Keratinocyte (primary cell): ENCODE results near the gene DHFR2. TPM values are rescaled to one million over a fixed set of nuclear protein-coding genes. Genes with fewer than 3 reads are reported as not detected.

Experiments used
- DNase-seq: peaks from one replicate; pipeline ENCODE4 v3.0.0-alpha.2; 2011; ENCODE audit warnings: low read depth, missing footprints, low spot score
- FAIRE-seq: peaks from 2 replicates; lab custom pipeline; 2011; peaks lifted over from hg19 to GRCh38; lab: Jason Lieb, UNC
- H2AFZ ChIP-seq: 2 replicates; pipeline ENCODE4 v1.6.0; 2012; ENCODE audit warnings: low read length, control low read depth, inconsistent platforms; ENCODE audit not compliant: control insufficient read depth
- H3K27ac ChIP-seq: 2 replicates; pipeline ENCODE4 v1.5.1; 2011; ENCODE audit warnings: low read length; ENCODE audit not compliant: control insufficient read depth, insufficient read depth
- H3K27me3 ChIP-seq: 3 replicates; pipeline ENCODE4 v1.6.0; 2011; ENCODE audit warnings: low read length; ENCODE audit not compliant: control insufficient read depth, insufficient read depth; ENCODE audit errors: extremely low read depth
- H3K36me3 ChIP-seq, 2 experiments: 2 replicates in 1 of 2; 3 replicates in 1 of 2; pipeline ENCODE4 v1.5.1; 2011; ENCODE audit warnings: low read length in 2 of 2, mild to moderate bottlenecking in 1 of 2; ENCODE audit not compliant: control insufficient read depth in 2 of 2, insufficient read depth in 2 of 2; ENCODE audit errors: extremely low read depth in 1 of 2
- H3K4me1 ChIP-seq: 3 replicates; pipeline ENCODE4 v1.5.1; 2011; ENCODE audit warnings: low read length; ENCODE audit not compliant: control insufficient read depth, insufficient read depth; ENCODE audit errors: extremely low read depth
- H3K4me2 ChIP-seq: 3 replicates; pipeline ENCODE4 v1.6.0; 2011; ENCODE audit warnings: low read depth, low read length; ENCODE audit not compliant: control insufficient read depth, insufficient read depth; ENCODE audit errors: extremely low read depth
- H3K4me3 ChIP-seq, 3 experiments: fragments of 200-600 bp in 1 of 3; sonication (generic) in 1 of 3; 2 replicates in 2 of 3; 3 replicates in 1 of 3; pipeline ENCODE4 v1.5.1; 2011 to 2016; ENCODE audit warnings: low read length in 3 of 3, mild to moderate bottlenecking in 3 of 3, control low read depth in 2 of 3, inconsistent platforms in 1 of 3, low read depth in 1 of 3, mixed read lengths in 1 of 3, mixed run types in 1 of 3, moderate library complexity in 1 of 3; ENCODE audit not compliant: control insufficient read depth in 2 of 3, insufficient read depth in 2 of 3; ENCODE audit errors: extremely low read depth in 1 of 3
- H3K79me2 ChIP-seq: 2 replicates; pipeline ENCODE4 v1.6.0; 2012; ENCODE audit warnings: low read length; ENCODE audit not compliant: control insufficient read depth, insufficient read depth
- H3K9ac ChIP-seq: 3 replicates; pipeline ENCODE4 v1.6.0; 2011; ENCODE audit warnings: low read length; ENCODE audit not compliant: control insufficient read depth, insufficient read depth; ENCODE audit errors: extremely low read depth
- H3K9me1 ChIP-seq: 3 replicates; pipeline ENCODE4 v1.6.0; 2011; ENCODE audit warnings: low read length; ENCODE audit not compliant: control insufficient read depth, insufficient read depth; ENCODE audit errors: extremely low read depth
- H3K9me3 ChIP-seq: 2 replicates; pipeline ENCODE4 v1.5.1; 2012; ENCODE audit warnings: low read depth, low read length; ENCODE audit not compliant: control insufficient read depth
- H4K20me1 ChIP-seq: 3 replicates; pipeline ENCODE4 v1.6.0; 2011; ENCODE audit warnings: low read length; ENCODE audit not compliant: control insufficient read depth, insufficient read depth; ENCODE audit errors: extremely low read depth
- EZH2 ChIP-seq: IDR thresholded peaks from one replicate; pipeline ENCODE4 v1.6.1; 2012; ENCODE audit warnings: inconsistent platforms, mild to moderate bottlenecking, low read length, moderate library complexity
- dilution Hi-C: fragments of 300-500 bp; cut with MboI; formaldehyde crosslinking; loops from one replicate; pipeline ENCODE4 v1.7.0; 2020; ENCODE audit warnings: low sequenced_read_pairs; ENCODE audit not compliant: extremely low pct_ligation_motif_present
- polyA plus RNA-seq, 5 experiments: library from polyadenylated mRNA; depleted of rRNA in 3 of 5; stranded (reverse) in 3 of 5; stranded (forward) in 1 of 5; unstranded in 1 of 5; fragments of >200 nt; gene quantifications; 1 replicate in 1 of 5; 2 replicates in 3 of 5; 3 replicates in 1 of 5; pipeline versions ENCODE4 v1.2.1 to v1.2.3, GENCODE V29; 2011 to 2012; ENCODE audit warnings: missing spikeins in 2 of 5, low read depth in 1 of 5, low replicate concordance in 1 of 5
- TF ChIP-seq, protein P1 (sequence below), 3 experiments: IDR thresholded peaks in 1 of 3; conservative IDR thresholded peaks in 1 of 3; optimal IDR thresholded peaks in 1 of 3; 2 replicates in 2 of 3; 3 replicates in 1 of 3; pipeline versions ENCODE3 to v1.5.1; 2011; ENCODE audit warnings: low read length in 3 of 3, mild to moderate bottlenecking in 3 of 3, moderate library complexity in 2 of 3, control low read depth in 1 of 3, inconsistent platforms in 1 of 3; ENCODE audit not compliant: insufficient read depth in 2 of 3; ENCODE audit errors: extremely low read depth in 1 of 3

DHFR2 gene
- polyA plus RNA-seq, 1 donor (not counting 4 experiments of a cell fraction or from before 2014, with no cell fraction given) = 3.6 TPM

DNA sequence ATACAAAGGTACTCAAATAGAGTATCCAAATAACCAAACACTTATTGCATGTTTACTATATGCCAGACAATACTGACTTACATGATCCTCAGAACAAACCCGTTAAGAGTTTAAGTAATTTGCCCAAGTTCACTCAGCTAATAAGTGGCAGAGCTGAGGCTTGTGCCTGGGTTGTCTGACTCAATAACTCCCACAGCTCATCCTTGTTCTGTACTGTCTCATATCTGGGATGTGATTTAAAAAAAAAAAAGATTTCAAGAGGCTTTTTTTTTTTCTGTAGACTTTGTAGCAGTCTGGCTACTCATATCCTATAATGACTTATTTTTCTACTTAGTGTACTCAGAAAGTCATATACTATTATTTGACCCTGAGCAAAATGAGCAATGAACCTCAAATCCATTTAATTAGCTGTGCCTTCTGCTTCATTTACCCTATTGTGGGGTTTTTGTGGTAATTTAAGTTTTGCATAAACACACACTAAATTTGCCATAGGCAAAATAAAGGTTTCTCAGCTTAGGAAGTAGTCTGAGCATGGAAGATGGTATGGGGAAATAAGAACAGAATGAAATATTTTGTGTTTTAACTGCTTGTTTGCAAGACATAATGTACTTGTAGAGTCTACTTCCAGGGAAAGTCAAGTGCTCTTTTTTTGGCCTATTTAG, 3.2 kb upstream of the DHFR2 start:
- dilution Hi-C loops = no loop called here
- no peaks in the 10 kb centered on the region for H3K4me1 ChIP-seq
- H3K4me3 ChIP-seq = no peak overlapping the region
- H3K36me3 ChIP-seq = no peaks in the 10 kb centered on the region
- no peak overlapping the region for H2AFZ ChIP-seq
- H3K27ac ChIP-seq = no peak overlapping the region
- no peaks in the 10 kb centered on the region for H4K20me1 ChIP-seq
- H3K4me2 ChIP-seq = no peak overlapping the region
- FAIRE-seq = no peak
- H3K9ac ChIP-seq = no peak overlapping the region
- no peaks in the 10 kb centered on the region for H3K79me2 ChIP-seq
- H3K27me3 ChIP-seq = no peaks in the 10 kb centered on the region
- TF ChIP-seq, protein P1, sequence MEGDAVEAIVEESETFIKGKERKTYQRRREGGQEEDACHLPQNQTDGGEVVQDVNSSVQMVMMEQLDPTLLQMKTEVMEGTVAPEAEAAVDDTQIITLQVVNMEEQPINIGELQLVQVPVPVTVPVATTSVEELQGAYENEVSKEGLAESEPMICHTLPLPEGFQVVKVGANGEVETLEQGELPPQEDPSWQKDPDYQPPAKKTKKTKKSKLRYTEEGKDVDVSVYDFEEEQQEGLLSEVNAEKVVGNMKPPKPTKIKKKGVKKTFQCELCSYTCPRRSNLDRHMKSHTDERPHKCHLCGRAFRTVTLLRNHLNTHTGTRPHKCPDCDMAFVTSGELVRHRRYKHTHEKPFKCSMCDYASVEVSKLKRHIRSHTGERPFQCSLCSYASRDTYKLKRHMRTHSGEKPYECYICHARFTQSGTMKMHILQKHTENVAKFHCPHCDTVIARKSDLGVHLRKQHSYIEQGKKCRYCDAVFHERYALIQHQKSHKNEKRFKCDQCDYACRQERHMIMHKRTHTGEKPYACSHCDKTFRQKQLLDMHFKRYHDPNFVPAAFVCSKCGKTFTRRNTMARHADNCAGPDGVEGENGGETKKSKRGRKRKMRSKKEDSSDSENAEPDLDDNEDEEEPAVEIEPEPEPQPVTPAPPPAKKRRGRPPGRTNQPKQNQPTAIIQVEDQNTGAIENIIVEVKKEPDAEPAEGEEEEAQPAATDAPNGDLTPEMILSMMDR (optimal IDR thresholded peaks at IDR 0.05 in 1 of 3, IDR thresholded peaks at IDR 0.05 in 1 of 3, conservative IDR thresholded peaks at IDR 0.05 in 1 of 3; ENCODE audit: extremely low read depth in 1 of 3, insufficient read depth in 2 of 3, low read length in 3 of 3) = no peak
- TF ChIP-seq EZH2 = no peak
- DNase-seq = no peak
- no peaks in the 10 kb centered on the region for H3K9me3 ChIP-seq
- no peaks in the 10 kb centered on the region for H3K9me1 ChIP-seq

DNA sequence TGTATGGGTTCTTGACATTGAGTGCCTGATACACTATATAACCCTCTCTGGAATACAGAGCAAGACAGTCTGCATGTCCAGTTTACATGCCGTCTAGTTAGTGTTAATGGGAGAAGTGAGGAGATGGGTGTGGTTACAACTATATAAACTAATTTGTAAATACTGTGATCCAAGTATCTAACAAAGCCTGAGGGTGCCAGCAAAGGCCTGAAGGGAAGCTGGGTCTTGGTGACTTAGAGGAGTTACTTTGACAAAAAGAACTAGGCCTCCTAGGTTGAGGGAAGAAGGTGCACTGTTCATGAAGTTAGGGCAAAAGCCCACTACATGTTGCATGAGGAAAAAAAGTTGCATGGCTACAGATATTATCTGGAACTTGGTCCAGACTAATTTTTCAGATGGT, 2.4 kb upstream of the DHFR2 start:
- dilution Hi-C loops = no loop called here
- no peak for FAIRE-seq
- Histone ChIP-seq H3K36me3 (no peaks in the 10 kb centered on the region), H2AFZ (no peak overlapping the region), H3K27ac (no peak overlapping the region), H3K4me3 (no peak overlapping the region), H4K20me1 (no peaks in the 10 kb centered on the region), H3K9me1 (no peaks in the 10 kb centered on the region), H3K4me1 (no peaks in the 10 kb centered on the region), H3K9me3 (no peaks in the 10 kb centered on the region), H3K4me2 (no peak overlapping the region), H3K9ac (no peak overlapping the region), H3K79me2 (no peaks in the 10 kb centered on the region), H3K27me3 (no peaks in the 10 kb centered on the region)
- TF ChIP-seq, protein P1 (optimal IDR thresholded peaks at IDR 0.05 in 1 of 3, IDR thresholded peaks at IDR 0.05 in 1 of 3, conservative IDR thresholded peaks at IDR 0.05 in 1 of 3; ENCODE audit: extremely low read depth in 1 of 3, insufficient read depth in 2 of 3, low read length in 3 of 3) = no peak
- no peak for TF ChIP-seq EZH2
- DNase-seq = no peak
